ENCODE data around the gene CBX3. TPM values are rescaled to one million over a fixed set of nuclear protein-coding genes. Genes with fewer than 3 reads are reported as not detected.

CBX3 gene
- total RNA-seq, 4 donors from 2014 or later, result 41.6 to 72.3 (median 55.6) TPM

- peaks cover 38 to 40% of the 10 kb centered on the region in 2 donors for H3K36me3 ChIP-seq
- no peak for DNase-seq
- 1% methylated on average over 6 of the region's 6 CpGs for WGBS, 2 donors
- no peaks in the 10 kb centered on the region for H3K9me3 ChIP-seq
- peak overlapping the region; percentile 61 to 96 (median 86) for H3K4me3 ChIP-seq (replicated peaks in 1 of 3)
- H3K27me3 ChIP-seq, result no peaks in the 10 kb centered on the region
- H3K27ac ChIP-seq, result peak overlapping the region in 2 of 3 donors; percentile 99 to 100
- intact Hi-C loops (cut with DNase I), result no loop called here
- peaks cover 15 to 36% of the 10 kb centered on the region in 2 donors for H3K4me1 ChIP-seq
- TF ChIP-seq CTCF (IDR thresholded peaks at IDR 0.05), result peak; percentile 34 to 72 (median 63)
- TF ChIP-seq POLR2A (IDR thresholded peaks at IDR 0.05), result no peak
Measured at GRCh38 chr7:26198133-26198780, 3.3 kb upstream of the CBX3 start.

- WGBS, 2 donors, result 1% methylated on average over 7 of the region's 7 CpGs
- no peaks in the 10 kb centered on the region for H3K9me3 ChIP-seq
- TF ChIP-seq CTCF (IDR thresholded peaks at IDR 0.05), result no peak
- no peak for TF ChIP-seq POLR2A (IDR thresholded peaks at IDR 0.05)
- intact Hi-C loops (cut with DNase I), result no loop called here
- DNase-seq, result no peak
- H3K4me3 ChIP-seq (replicated peaks in 1 of 3), result peak overlapping the region; percentile 61 to 96 (median 86)
- H3K27ac ChIP-seq, result peak overlapping the region; percentile 99 to 100 (median 99)
- H3K36me3 ChIP-seq, result peaks cover 33 to 35% of the 10 kb centered on the region in 2 donors
- no peaks in the 10 kb centered on the region for H3K27me3 ChIP-seq
- H3K4me1 ChIP-seq, result peaks cover 20 to 36% of the 10 kb centered on the region in 2 donors
Measured at GRCh38 chr7:26198781-26199169, 2.8 kb upstream of the CBX3 start.

- peak overlapping the region; percentile 99 to 100 (median 99) for H3K27ac ChIP-seq
- no peaks in the 10 kb centered on the region for H3K9me3 ChIP-seq
- no peaks in the 10 kb centered on the region for H3K27me3 ChIP-seq
- 0% methylated on average over 36 of the region's 36 CpGs for WGBS, 2 donors
- TF ChIP-seq POLR2A (IDR thresholded peaks at IDR 0.05) (peak in 1 of 2 donors; percentile 69), CTCF (IDR thresholded peaks at IDR 0.05) (no peak)
- peaks cover 26 to 28% of the 10 kb centered on the region in 2 donors for H3K36me3 ChIP-seq
- peak; percentile 71 to 76 for DNase-seq
- H3K4me3 ChIP-seq (replicated peaks in 1 of 3), result peak overlapping the region; percentile 61 to 96 (median 86)
- peaks cover 25 to 35% of the 10 kb centered on the region in 2 donors for H3K4me1 ChIP-seq
- intact Hi-C loops (cut with DNase I), result no loop called here
Measured at GRCh38 chr7:26199301-26200037, 2.1 kb upstream of the CBX3 start.

- Histone ChIP-seq H3K27ac (peak overlapping the region; percentile 99 to 100 (median 99)), H3K36me3 (peaks cover 22 to 23% of the 10 kb centered on the region in 2 donors), H3K4me1 (peaks cover 27 to 41% of the 10 kb centered on the region in 2 donors), H3K9me3 (no peaks in the 10 kb centered on the region), H3K4me3 (replicated peaks in 1 of 3) (peak overlapping the region; percentile 61 to 96 (median 86)), H3K27me3 (no peaks in the 10 kb centered on the region)
- DNase-seq, result peak; percentile 66 to 74
- no peak for TF ChIP-seq CTCF (IDR thresholded peaks at IDR 0.05)
- TF ChIP-seq POLR2A (IDR thresholded peaks at IDR 0.05), result no peak
- intact Hi-C loops (cut with DNase I), result no loop called here
- WGBS, 2 donors, result 0% methylated on average over 24 to 28 of the region's 29 CpGs
Measured at GRCh38 chr7:26200038-26200443, 1.5 kb upstream of the CBX3 start.

Measured in thyroid gland (tissue), 4 donors.